GM18526 (cell line): ENCODE measurements around the gene STXBP5.

Source experiments
- POLR2A ChIP-seq: IDR thresholded peaks from 3 replicates; pipeline ENCODE4 v1.6.1; 2011; ENCODE audit not compliant: insufficient read length; ENCODE audit errors: extremely low read depth

STXBP5 gene

DNA sequence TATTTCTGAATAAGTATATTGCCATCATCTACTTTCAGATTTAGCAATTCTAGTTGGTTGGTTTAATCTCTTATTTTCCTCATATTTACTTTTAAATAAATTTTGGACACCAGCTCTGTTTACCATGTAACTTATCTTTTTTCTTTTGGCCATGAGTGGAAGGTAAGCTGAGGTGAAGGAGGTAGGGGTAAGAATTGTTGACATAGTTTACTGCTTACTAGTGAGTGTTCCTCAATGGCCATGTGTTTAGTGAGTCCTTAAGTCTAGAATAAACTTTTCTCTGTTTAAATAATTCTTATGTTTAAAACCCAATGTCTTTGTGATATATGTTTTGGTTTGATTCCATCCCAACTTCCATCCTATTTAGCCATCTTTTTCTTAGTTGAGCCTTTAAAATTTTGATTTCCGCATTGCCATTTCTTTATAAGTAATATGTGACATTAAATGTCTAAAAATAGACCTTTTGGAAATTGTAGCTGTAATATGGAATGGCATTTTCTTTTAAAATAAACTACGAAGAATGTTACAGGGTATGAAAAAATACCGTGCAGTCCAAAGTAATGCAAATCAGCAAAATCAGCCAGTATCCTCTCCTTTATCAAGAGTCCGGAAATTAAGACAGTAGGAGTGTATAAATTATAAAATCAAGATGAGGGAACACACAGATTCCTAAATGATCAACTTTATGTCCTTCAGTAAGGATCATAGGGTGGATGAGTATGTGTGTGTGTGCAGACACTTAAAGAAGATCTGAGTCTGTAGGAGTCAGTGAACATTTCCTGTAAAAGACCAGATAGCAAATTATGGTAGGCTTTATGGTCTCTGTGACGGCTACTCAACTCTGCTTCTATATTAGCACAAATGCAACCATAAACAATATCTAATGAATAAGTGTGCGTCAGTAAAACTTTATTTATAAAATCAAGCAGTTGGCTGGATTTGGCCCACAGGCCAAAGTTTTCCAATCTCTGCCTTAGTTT lies 10.3 kb downstream of the STXBP5 start:
- no peak for TF ChIP-seq POLR2A

DNA sequence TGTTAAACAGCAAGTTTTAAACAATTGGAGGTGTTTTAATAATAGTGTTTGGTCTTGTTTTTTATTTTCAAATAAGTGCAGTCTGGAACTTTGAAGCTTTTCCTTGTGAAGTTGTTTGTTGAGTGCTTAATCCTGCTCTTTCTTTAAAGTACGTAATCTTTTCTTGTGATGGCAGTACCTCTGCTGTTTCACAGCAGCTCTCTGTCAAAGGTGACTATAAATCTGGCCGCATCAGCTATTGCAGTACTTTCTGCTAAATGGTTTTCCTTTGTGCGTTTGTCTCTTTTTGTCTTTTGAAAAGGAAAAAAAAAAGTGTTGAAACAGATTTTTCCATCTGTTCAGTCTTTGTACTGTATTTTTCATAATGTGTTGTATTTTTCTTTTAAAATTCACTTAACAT lies 12.7 kb downstream of the STXBP5 start:
- TF ChIP-seq POLR2A, result no peak

DNA sequence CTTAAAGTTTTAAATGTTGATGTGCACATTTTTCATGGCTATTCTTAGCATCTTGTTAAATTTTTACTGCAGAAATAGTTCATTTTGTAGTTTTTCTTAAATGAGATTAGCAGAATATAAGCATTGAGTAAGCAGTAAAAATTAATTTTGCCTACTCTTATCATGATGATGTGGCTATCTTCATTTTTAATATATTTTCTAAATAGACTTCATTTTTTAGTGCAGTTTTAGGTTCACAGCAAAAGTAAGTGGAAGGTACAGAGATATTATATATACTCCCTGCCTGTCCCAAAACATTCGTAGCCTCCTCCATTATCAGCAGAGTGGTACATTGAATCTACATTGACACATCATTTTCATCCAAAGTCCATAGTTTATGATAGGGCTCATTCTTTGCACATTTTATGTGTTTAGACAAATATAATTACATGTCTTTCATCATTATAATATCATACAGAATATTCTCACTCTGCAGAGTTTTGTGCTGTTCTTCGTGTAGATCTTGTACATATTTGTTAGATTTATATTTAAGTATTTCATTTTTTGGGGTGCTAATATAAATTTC lies 13.7 kb downstream of the STXBP5 start:
- no peak for TF ChIP-seq POLR2A

DNA sequence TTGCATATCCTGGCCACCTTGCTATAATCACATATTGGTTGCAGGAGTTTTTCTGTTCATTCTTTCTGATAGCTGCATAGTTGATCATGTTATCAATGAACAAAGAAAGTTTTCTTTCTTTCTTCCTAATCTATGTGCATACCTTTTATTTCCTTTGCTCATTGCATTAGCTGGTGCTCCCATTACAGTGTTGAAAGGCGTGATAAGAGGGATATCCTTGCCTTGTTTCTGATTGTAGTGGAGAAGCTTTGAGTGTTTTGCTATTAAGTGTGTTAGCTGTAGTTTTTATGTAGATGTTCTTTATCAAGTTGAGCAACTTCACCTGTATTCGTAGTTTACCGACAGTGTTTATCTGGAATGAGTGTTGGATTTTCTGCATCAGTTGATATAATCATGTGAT lies 14.6 kb downstream of the STXBP5 start:
- TF ChIP-seq POLR2A, result no peak

DNA sequence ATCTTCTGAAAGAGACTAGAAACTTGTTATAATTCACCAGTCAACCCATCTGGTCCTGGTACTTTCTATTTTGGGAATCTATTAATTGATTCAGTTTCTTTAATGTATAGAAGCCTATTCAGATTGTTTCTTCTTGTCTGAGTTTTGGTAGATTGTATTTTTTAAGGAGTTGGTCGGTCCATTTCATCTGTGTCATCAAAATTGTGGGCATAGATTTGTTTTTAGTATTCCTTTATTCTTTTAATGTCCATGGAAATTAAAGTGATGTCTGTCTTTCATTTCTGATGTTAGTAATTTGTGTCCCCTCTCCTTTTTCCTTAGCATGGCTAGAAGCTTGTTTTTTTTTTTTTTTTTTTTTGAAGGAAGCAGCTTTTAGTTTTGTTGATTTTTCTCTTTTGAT lies 15.2 kb downstream of the STXBP5 start:
- no peak for TF ChIP-seq POLR2A

DNA sequence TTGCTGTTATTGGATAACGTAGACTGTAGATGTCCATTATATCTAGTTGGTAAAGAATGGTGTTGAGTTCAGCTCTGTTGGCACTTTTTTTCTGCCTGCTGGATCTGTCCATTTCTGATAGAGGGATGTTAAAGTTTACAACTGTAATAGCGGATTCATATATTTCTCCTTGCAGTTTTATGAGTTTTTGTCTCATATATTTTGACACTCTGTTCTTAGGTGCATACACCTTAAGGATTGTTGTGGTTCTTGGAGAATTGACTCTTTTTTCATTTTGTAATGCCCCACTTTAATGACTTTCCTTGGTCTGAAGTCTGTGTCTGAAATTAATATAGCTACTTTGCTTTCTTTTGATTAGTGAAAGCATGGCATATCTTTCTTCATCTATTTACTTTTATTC lies 16.1 kb downstream of the STXBP5 start:
- no peak for TF ChIP-seq POLR2A

DNA sequence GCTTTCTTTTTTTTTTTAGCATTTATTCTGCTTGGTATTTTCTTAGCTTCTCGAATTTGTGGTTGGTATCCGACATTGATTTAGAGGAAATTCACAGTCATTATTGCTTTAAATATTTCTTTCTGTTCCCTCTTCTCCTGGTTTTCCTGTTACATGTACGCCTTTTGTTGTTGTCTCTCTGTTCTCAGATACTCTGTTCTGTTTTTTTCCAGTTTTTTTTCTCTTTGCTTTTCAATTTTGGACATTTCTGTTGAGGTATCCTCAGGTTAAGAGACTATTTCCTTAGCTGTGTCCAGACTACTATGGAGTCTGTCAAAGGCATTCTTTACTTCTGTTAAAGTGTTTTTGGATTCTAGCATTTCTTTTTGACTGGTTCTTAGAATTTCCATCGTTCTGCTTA lies 17.5 kb downstream of the STXBP5 start:
- TF ChIP-seq POLR2A, result no peak

DNA sequence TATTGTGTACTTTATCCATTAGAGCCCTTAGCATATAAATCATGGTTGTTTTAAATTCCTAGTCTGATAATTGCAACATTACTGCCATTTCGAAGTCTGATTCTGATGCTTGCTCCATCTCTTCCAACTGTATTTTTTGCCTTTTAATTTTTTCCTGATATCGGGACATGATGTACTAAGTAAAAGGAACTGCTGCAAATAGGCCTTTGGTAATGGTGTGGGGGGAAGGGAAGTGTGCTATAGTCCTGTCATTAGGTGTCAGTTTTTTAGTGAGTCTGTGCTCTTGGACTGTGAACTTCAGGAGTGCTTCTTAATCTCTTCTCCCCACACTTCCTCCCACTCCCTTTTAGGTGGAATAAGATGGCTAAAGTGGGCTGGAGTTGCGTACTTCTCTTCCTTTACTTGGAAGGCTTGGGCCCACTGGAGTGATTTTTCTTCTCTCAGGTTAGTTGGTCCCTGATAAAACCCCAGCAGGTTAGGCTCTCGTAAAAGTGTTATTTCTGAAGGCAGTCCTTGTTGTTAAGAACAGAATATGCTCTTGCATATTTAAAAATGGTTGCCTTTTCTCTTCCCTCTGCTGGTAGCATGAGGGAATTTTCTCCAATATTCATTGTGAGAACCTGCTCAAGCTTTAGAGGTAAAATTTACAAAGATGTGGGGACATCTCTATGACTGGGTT lies 18.1 kb downstream of the STXBP5 start:
- no peak for TF ChIP-seq POLR2A

DNA sequence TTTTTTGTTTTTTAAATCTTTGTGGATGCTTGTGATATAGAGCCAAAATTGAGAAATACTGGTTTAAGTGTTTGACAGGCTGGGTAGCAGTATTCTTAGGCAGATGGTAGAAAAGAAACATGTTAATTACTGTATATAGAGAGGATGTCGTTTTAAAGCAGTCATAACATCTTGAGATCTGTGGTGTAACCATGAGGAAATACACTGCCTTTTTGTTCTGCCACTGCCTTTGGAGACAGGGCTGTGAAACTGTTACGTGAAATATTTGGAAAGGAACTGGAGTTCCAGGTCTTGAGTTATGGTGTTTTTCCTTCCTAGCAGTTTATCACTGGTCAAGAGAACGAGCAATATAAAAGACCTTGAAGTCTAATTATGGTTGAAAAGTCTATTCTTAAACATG lies 19.5 kb downstream of the STXBP5 start:
- TF ChIP-seq POLR2A, result no peak

DNA sequence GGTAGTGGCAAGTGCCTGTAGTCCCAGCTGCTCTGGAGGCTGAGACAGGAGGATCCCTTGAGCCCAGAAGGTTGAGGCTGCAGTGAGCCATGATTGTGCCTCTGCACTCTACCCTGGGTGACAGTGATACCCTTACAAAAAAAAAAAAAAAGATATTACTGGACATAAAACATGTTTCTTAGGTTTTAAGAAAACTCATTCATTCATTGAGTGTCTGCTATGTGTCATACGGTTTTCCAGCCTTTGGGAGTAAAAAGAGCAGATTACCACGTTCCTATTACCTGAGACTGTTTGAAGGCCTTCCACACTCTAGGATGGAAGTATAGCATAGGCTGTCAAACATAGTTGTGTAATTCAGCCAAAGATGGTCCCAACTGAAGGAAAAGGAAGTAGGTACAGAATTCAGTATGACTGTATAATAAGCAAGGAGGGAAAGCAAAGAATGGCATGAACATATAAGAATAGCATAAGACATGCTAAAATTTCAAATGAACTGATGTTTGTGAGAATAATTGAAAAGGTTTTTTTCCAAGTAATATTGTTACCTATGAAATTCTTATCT lies 22.0 kb downstream of the STXBP5 start:
- no peak for TF ChIP-seq POLR2A

DNA sequence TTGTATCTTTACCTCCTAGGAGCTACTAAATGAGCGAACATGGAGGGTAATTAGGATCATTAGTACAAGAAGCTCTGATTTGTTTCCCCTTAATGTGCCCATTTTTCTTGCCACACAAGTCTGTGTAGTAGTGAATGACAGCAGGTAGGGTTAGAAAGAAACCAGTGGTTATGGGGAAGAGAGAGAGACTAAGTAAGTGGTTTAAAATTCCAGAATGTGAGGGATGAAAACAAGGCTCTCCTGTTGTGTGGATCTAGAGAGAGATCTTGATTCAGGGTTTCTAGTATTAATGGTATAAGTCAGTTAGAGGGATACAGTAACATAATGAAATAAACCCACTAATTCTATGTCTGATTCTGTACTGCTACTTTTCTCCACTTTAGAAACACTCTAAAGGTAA lies 22.7 kb downstream of the STXBP5 start:
- no peak for TF ChIP-seq POLR2A

DNA sequence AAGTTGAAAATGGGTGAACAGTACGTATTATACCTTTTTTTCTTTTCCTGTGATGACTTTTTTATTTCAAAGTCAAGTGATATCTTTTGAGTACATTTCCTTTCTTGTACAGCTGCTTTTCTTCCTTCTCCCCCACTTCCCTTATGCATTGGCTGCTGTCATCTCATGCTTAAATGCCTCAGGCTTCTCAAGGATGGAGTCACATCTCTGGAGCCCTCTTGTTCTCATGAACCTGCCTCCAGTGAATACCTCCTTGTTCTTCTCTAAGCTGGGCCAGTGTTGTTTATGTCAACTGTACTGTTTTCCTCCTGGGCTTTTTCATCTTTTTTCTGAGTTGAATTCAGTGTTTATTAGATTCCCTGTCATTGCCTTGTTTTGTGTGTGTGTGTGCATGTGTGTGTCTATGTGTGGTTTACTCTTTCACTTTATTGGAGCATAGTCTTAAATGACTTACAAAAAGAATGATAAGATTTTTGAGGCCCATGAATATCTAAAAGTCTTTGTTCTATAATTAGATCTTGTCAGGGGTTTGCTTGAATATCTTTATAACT lies 23.6 kb downstream of the STXBP5 start:
- no peak for TF ChIP-seq POLR2A

DNA sequence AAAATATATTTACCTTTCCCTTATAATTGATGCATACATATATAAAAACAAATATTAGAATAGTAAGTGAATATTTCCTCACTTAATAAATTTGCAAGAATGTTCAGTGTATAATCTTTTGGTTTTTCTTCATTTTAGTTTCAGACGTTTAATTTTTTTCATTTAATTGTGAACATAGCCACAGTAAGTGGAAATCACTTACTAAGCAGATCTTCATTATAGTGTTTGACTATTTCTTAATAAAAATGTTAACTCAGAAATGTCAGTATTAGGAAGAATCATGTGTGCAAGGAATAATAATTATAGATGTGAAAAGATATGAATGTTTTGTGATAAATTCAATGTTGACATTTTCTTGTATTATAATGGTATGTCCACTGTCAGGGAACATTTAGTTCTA lies 27.4 kb downstream of the STXBP5 start:
- TF ChIP-seq POLR2A, result no peak

DNA sequence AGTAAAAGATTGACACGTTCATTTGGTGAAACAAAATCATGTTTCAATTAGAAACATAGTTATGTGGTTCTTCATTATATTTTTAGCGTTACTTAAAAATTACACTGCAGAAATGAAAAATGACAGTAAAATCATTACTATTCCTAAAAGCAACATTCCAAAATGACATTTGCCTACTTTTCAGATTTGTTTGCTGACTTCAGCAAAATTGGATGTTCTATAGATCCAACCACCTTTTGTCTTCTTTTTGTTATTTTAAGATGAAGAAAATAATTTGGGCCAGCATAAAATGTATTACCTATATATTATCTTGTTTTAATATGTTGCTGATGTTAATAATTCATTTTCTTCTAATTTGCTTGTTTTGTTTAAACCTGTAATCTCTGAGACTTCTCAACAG lies 30.5 kb downstream of the STXBP5 start:
- TF ChIP-seq POLR2A, result no peak

DNA sequence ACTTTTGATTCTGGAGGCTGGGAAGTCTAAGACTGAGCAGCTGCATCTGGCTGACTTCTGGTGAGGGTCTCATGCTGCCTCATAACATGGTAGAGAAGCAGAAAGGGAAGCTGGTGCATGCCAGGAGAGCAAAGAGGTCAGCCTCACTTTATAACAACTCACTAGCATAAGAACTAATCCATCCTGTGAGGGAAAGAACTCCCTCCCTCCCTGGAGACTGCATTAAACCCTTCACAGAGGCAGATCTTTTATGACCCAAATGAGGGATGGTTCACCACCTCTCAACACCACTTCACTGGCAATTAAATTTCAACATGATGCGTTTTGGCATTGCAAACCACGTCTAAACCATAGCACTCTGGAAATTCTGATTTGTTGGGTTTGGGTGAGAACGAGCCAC lies 33.9 kb downstream of the STXBP5 start:
- no peak for TF ChIP-seq POLR2A
